Skeletal muscle tissue (tissue), 4 donors: ENCODE measurements around the gene APBA1. TPM values are rescaled to one million over a fixed set of nuclear protein-coding genes. Genes with fewer than 3 reads are reported as not detected.

Experiments
- H3K27ac ChIP-seq: one replicate; pipeline ENCODE4 v1.7.0; 2013; ENCODE audit warnings: mild to moderate bottlenecking, low read depth, low read length, inconsistent platforms
- H3K27me3 ChIP-seq, 3 donors: one replicate each; pipeline ENCODE4 v1.7.0; 2013; ENCODE audit warnings: low read length in 3 of 3; ENCODE audit not compliant: control insufficient read depth in 3 of 3, insufficient read depth in 3 of 3
- H3K36me3 ChIP-seq, 3 donors: one replicate each; pipeline ENCODE4 v1.7.0; 2013; ENCODE audit warnings: low read length in 3 of 3; ENCODE audit not compliant: control insufficient read depth in 3 of 3, insufficient read depth in 3 of 3
- H3K4me1 ChIP-seq, 3 donors: one replicate each; pipeline ENCODE4 v1.7.0; 2013; ENCODE audit warnings: low read length in 3 of 3, mild to moderate bottlenecking in 3 of 3; ENCODE audit not compliant: control insufficient read depth in 3 of 3, insufficient read depth in 3 of 3
- H3K4me3 ChIP-seq, 3 donors: one replicate each; pipeline ENCODE4 v1.7.0; 2013; ENCODE audit warnings: low read length in 3 of 3
- H3K9ac ChIP-seq, 3 donors: one replicate each; pipeline ENCODE4 v1.7.0; 2013; ENCODE audit warnings: low read length in 3 of 3, mild to moderate bottlenecking in 3 of 3, moderate library complexity in 2 of 3, low read depth in 1 of 3
- H3K9me3 ChIP-seq, 3 donors: one replicate each; pipeline ENCODE4 v1.7.0; 2013; ENCODE audit warnings: low read length in 3 of 3; ENCODE audit not compliant: control insufficient read depth in 3 of 3
- total RNA-seq: library from RNA; depleted of rRNA; stranded (reverse); fragments of >200 nt; gene quantifications from one replicate; pipeline ENCODE4 v1.2.3, GENCODE V29; 2014
- donor health status: Osteomylitis.

The APBA1 gene
- total RNA-seq, 1 donor from 2014 or later: 2.6 TPM

GRCh38 chr9:69497816-69498215, 174.4 kb downstream of the APBA1 start:
- peaks cover 7 to 14% (median 10%) of the 10 kb centered on the region in 3 donors for H3K4me1 ChIP-seq
- H3K9ac ChIP-seq: no peak overlapping the region
- H3K4me3 ChIP-seq: no peak overlapping the region
- no peaks in the 10 kb centered on the region for H3K36me3 ChIP-seq
- no peaks in the 10 kb centered on the region for H3K27me3 ChIP-seq
- H3K27ac ChIP-seq: no peak overlapping the region
- no peaks in the 10 kb centered on the region for H3K9me3 ChIP-seq

- no peaks in the 10 kb centered on the region for H3K27me3 ChIP-seq
- H3K4me1 ChIP-seq: peaks cover 7 to 14% (median 10%) of the 10 kb centered on the region in 3 donors
- H3K27ac ChIP-seq: no peak overlapping the region
- H3K4me3 ChIP-seq: no peak overlapping the region
- H3K36me3 ChIP-seq: no peaks in the 10 kb centered on the region
- no peaks in the 10 kb centered on the region for H3K9me3 ChIP-seq
- no peak overlapping the region for H3K9ac ChIP-seq
Measured at GRCh38 chr9:69496846-69497450, 175.2 kb downstream of the APBA1 start.

- Histone ChIP-seq H3K27ac (no peak overlapping the region), H3K27me3 (no peaks in the 10 kb centered on the region), H3K9me3 (no peaks in the 10 kb centered on the region), H3K4me3 (no peak overlapping the region), H3K9ac (no peak overlapping the region), H3K36me3 (no peaks in the 10 kb centered on the region), H3K4me1 (peaks cover 7 to 14% (median 10%) of the 10 kb centered on the region in 3 donors)
Measured at GRCh38 chr9:69495296-69495695, 176.9 kb downstream of the APBA1 start.

GRCh38 chr9:69494763-69495162, 177.4 kb downstream of the APBA1 start:
- H3K9me3 ChIP-seq: no peaks in the 10 kb centered on the region
- H3K9ac ChIP-seq: no peak overlapping the region
- H3K4me3 ChIP-seq: no peak overlapping the region
- H3K27me3 ChIP-seq: no peaks in the 10 kb centered on the region
- peaks cover 7 to 14% (median 10%) of the 10 kb centered on the region in 3 donors for H3K4me1 ChIP-seq
- no peaks in the 10 kb centered on the region for H3K36me3 ChIP-seq
- no peak overlapping the region for H3K27ac ChIP-seq

GRCh38 chr9:69494208-69494607, 178.0 kb downstream of the APBA1 start:
- Histone ChIP-seq H3K36me3 (no peaks in the 10 kb centered on the region), H3K4me1 (peaks cover 7 to 14% (median 10%) of the 10 kb centered on the region in 3 donors), H3K9ac (no peak overlapping the region), H3K9me3 (no peaks in the 10 kb centered on the region), H3K27ac (no peak overlapping the region), H3K4me3 (no peak overlapping the region), H3K27me3 (no peaks in the 10 kb centered on the region)

- peaks cover 0 to 6% (median 6%) of the 10 kb centered on the region in 3 donors for H3K4me1 ChIP-seq
- no peak overlapping the region for H3K27ac ChIP-seq
- H3K27me3 ChIP-seq: no peaks in the 10 kb centered on the region
- H3K9me3 ChIP-seq: no peaks in the 10 kb centered on the region
- H3K36me3 ChIP-seq: no peaks in the 10 kb centered on the region
- H3K4me3 ChIP-seq: no peak overlapping the region
- no peak overlapping the region for H3K9ac ChIP-seq
Measured at GRCh38 chr9:69486498-69486897, 185.7 kb downstream of the APBA1 start.

GRCh38 chr9:69485466-69485865, 186.7 kb downstream of the APBA1 start:
- Histone ChIP-seq H3K9me3 (no peaks in the 10 kb centered on the region), H3K9ac (no peak overlapping the region), H3K27me3 (no peaks in the 10 kb centered on the region), H3K4me1 (peaks cover 0 to 6% (median 6%) of the 10 kb centered on the region in 3 donors), H3K27ac (no peak overlapping the region), H3K36me3 (no peaks in the 10 kb centered on the region), H3K4me3 (no peak overlapping the region)

- no peaks in the 10 kb centered on the region for H3K9me3 ChIP-seq
- no peak overlapping the region for H3K27ac ChIP-seq
- H3K36me3 ChIP-seq: no peaks in the 10 kb centered on the region
- H3K4me3 ChIP-seq: no peak overlapping the region
- no peak overlapping the region for H3K9ac ChIP-seq
- H3K27me3 ChIP-seq: no peaks in the 10 kb centered on the region
- peaks cover 0 to 6% (median 6%) of the 10 kb centered on the region in 3 donors for H3K4me1 ChIP-seq
Measured at GRCh38 chr9:69483886-69484422, 188.2 kb downstream of the APBA1 start.

- Histone ChIP-seq H3K36me3 (no peaks in the 10 kb centered on the region), H3K9me3 (no peaks in the 10 kb centered on the region)
Measured at GRCh38 chr9:69476797-69477196, 195.4 kb downstream of the APBA1 start.

GRCh38 chr9:69476016-69476415, 196.2 kb downstream of the APBA1 start:
- H3K36me3 ChIP-seq: no peaks in the 10 kb centered on the region
- no peak overlapping the region for H3K9ac ChIP-seq
- no peak overlapping the region for H3K27ac ChIP-seq
- no peak overlapping the region for H3K4me3 ChIP-seq
- H3K4me1 ChIP-seq: no peaks in the 10 kb centered on the region
- no peaks in the 10 kb centered on the region for H3K27me3 ChIP-seq
- H3K9me3 ChIP-seq: no peaks in the 10 kb centered on the region

More at GRCh38 chr9:69476797-69477196, 195.4 kb downstream of the APBA1 start:
- Histone ChIP-seq H3K27me3 (no peaks in the 10 kb centered on the region), H3K4me1 (no peaks in the 10 kb centered on the region), H3K4me3 (no peak overlapping the region), H3K9ac (no peak overlapping the region), H3K27ac (no peak overlapping the region)
